Left kidney (tissue), 2 donors: ENCODE data around the gene JPH3. TPM values are rescaled to one million over a fixed set of nuclear protein-coding genes. Genes with fewer than 3 reads are reported as not detected.
"Not testable (repeated sequence)": the region's sequence is repeated elsewhere in the genome, so short reads cannot be mapped to it uniquely, and the experiment has no call there.

ENCODE experiments used
- DNase-seq: peaks from one replicate; pipeline ENCODE4 v3.0.0-alpha.2; 2013
- polyA plus RNA-seq: library from polyadenylated mRNA; unstranded; fragments of 120-200 nt; gene quantifications from one replicate; pipeline ENCODE4 v1.2.1, GENCODE V29; 2013; ENCODE audit not compliant: insufficient read length

Gene JPH3
- polyA plus RNA-seq, 1 donor = 0.76 TPM

- DNase-seq = no peak
Measured at GRCh38 chr16:87653234-87653633, 50.9 kb downstream of the JPH3 start.

- DNase-seq = no peak
Measured at GRCh38 chr16:87654826-87655225, 52.5 kb downstream of the JPH3 start.

DNA sequence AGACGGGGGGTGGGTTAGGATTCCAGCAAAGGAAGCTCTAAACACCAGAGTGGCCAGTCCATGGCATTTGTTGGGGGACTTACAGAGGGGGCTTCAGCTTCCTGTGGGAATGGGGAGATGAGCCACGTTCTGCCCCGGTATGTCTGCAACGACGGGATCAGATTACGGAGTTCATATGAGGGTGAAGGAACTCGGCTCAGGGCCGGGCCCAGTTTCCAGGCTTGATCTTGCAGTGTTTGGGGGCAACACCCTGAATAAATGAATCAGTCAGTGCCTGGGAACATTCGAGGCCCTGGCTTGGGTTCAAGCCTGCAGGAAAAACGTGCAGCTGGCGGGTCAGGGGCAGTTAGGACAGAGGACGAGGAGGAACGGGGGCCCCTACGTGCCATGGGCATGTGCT lies 54.0 kb downstream of the JPH3 start:
- no peak for DNase-seq

DNA sequence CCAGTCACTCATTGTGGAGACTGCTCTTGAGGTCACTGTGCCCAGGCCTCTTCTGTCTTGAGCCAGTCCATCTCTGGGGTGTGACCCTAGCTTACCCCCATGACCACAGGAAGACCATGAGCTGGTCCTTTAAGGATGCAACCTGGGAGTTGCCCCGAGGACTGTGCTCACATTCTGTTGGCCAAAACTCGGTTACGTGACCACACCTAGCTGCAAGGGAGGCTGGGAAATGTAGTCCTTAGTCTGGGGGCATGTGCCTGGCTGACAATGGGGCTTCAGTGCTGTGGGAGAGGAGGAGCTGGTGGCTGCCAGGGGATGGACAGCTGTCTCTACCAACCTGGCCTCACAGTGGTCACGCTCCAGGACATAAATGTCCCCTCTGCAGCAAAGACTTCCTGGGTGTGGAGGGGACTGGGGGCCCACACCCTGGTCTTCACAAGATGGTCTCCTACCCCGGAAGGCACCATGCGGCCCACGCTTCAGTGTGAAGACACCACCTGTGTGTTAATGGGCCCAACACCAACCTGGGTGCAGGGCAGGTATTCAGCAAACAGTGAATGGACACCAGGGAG lies 55.4 kb downstream of the JPH3 start:
- no peak for DNase-seq

DNA sequence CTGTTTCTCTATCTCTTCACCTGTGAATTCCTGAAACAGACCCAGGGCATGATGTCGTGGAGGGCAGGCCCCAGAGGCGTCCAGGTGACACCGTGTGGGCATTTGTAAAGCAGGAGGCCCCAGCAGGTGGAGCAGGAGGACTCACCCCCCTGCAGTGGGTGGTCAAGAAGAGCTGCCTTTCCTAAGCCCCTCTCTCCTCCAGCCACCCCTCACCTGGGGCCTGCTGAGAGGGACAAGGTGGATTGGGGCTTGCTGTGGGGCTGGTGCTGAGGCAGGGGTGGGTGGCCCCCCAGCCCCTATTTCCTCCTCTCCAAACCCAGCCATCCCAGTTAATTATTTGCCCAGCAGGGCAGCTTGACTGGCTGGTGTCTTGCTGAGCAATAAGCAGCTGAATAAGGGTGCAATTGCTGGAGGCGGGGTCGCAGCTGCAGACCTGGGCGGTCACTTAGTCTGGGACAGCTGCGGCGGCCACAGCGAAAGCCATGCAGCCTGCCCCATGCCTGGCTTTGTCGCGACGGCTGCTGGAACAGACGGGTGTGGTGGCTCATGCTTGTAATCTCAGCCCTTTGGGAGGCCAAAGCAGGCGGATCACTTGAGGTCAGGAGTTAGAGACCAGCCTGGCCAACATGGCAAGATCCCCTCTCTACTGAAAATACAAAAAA lies 56.4 kb downstream of the JPH3 start:
- no peak for DNase-seq

- DNase-seq = peak; percentile 66
Measured at GRCh38 chr16:87661561-87661960, 59.3 kb downstream of the JPH3 start.

DNA sequence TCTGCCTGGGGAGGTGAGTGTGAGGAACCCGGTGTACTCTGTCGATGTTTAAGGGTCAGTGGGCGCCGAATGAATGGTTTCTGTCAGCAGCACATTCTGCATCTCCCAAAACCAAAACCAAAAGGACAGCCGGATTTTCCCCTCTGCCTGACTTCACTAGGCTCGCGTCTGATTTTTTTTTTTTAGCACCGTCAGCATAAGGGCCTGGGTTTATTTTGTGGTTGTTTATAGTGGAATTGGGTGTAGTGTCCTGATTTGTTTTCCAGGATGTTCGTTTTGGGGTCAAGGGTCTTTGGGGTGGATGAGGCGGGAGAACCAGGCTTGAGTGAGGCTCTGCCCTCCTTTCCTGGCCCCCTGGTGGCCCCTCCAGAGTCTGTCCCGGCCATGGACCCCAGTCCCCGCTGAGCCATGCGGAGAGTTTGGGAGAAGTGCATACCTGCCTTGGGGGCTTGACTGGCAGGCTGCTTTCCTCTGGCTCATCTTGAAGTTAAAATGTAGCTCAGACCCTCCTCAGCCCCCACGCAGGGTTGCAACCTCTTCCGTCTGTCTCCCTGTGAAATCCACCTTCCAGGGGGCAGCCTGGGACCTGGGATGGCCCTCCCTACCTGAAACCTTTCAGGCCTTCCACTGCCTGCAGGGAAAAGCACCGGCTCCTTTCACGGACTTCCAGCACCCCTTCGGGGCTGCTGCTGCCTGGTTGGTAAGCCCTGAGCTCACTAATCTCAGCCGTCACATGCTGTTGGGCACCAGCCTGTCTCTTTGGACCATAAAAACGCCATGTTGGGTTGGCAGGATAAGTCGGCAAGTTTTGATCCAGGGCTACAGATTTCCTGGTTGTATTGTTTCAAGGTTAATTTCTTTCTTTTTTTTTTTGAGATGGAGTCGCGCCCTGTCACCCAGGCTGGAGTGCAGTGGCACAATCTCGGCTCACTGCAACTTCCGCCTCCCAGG lies 60.2 kb downstream of the JPH3 start:
- no peak for DNase-seq

DNA sequence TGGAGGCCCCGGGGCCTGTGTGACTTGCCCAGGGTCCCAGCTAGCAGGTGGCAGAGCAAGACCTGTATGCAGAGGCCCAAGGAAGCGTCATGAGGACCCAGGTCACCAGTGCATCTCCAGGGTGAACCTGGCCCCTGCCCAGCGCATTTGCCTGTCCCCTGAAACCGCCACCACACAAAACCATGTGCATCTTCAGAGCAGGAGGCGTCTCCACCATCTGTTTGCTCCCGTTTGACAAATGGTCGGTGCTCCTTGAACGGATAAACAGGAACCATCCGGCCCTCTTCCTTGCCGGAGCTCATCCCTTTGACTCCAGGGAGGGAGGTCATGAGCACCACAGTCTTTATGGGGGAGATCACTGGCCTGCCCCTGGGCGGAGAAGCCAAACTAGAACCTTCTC lies 62.5 kb downstream of the JPH3 start:
- no peak for DNase-seq

GRCh38 chr16:87665193-87665592 lies 62.9 kb downstream of the JPH3 start:
- no peak for DNase-seq

DNA sequence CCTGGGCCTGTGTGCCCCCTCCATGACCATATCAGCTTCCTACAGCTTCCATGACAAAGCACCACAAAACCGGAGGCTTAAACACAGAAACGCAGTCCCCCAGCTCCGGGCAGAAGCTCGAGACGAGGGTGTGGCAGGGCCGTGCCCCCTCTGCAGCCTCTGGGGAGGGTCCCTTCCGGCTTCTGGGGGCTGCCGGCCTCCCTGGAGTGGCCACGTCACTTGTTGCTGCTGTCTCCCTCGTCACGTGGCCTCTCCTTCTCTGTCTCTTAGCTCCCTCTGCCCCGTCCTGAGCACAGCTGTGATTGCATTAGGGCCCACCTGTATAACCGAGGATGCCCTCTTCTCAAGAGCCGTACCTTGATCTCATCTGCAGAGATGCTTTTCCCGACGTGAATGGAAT lies 64.6 kb downstream of the JPH3 start:
- DNase-seq = no peak

DNA sequence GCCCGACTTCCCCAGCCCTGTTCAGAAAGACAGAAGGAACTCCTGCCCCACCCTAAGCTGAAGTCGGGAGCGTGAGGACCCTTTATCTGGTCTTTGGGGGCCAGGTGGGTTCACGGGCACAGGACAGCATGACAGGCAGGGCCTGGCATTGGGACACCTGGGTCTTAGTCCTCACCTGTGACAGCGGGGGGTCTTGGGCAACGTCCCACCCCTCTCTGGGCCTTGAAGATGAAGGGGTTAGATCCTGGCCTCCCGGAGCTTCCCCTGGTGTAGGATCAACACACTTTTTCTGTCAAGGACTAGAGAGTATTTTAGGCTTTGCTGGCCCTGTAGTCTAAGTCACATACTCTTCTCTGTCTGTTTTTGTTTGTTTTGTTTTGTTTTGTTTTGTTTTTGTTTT lies 65.1 kb downstream of the JPH3 start:
- no peak for DNase-seq

DNA sequence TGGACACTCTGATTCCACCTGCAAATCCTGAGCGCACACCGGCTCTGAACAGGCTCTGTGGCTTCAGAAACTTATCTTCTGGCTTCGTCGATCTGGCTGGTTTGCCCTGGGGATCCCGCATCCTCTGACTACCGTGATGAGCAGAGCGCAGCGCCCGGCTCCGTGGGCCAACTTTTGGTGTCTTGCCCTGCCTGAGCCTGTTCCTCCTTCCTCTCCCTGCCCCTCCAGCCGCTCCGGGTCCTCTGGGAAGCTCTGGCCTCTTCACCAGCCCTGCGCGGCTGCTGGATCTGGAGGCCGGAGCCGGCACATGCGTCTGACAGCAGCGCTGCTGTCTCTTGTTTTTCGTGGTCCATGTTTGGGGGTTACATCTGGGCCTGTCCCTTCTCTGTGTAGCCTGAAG lies 65.6 kb downstream of the JPH3 start:
- no peak for DNase-seq

DNA sequence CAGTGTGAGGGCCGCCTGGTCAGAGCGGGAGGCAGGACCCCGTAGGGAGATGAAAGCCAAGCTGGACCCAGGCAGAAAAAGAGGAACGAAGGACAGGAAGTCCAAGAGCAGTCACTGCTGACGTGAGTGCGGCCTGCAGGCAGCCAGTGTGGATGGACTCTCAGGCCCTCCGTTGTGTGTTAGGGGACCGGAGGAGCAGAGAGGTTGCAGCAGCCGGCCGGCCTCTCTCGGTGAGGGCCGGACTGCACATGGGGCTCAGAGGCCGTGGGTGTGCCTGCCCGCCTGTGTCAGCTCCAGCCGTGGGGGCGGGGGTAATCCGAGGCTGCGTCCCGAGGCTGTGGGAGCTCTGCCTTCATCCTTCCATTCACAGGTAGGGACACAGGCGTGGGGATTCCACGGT lies 67.4 kb downstream of the JPH3 start:
- DNase-seq = no peak

- no peak for DNase-seq
Measured at GRCh38 chr16:87671221-87671620, 68.9 kb downstream of the JPH3 start.

DNA sequence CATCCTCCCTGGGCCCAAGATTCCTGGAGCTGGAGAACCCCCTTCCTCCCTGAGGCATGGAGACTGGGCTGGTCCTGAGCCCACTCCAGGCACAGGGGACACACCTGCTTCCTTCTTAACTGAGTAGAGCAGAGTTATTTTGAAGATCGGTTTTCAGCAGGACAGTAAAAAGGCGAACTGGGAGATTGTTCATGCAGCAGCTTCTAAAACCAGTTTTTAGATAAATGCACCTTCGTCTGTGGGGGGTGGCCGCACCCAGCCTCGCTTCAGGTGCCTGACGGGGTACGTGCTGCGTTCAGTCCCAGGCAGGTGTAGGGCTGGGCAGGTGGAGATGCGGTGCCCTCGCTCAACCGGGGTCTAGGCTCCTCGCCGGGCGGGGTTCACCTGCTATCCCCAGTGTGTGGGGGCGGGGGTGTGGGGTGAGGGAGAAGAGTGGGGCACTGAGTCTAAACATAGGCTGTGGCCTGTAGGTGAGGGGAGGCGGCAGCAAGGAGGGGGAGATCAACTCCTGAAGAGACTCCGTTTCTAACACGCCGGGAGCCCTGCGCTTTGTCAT lies 69.5 kb downstream of the JPH3 start:
- DNase-seq = no peak

DNA sequence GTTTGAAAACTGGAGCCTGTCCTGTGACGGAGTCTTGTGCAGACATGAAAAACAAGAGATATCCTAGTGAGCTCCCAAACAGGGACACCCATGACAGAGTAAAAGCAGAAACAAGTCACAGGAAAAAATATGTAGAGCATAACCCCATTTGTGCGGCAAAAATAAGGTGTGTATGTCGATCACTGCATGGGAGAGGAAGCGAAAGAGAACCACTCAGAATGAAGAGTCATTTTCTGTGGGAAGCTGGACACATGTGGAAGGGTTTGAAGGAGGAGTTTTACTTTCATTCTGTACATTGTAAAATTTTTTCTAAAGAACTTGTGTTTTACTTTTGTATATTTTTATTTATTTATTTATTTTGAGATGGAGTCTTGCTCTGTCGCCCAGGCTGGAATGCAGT lies 72.1 kb downstream of the JPH3 start:
- no peak for DNase-seq

DNA sequence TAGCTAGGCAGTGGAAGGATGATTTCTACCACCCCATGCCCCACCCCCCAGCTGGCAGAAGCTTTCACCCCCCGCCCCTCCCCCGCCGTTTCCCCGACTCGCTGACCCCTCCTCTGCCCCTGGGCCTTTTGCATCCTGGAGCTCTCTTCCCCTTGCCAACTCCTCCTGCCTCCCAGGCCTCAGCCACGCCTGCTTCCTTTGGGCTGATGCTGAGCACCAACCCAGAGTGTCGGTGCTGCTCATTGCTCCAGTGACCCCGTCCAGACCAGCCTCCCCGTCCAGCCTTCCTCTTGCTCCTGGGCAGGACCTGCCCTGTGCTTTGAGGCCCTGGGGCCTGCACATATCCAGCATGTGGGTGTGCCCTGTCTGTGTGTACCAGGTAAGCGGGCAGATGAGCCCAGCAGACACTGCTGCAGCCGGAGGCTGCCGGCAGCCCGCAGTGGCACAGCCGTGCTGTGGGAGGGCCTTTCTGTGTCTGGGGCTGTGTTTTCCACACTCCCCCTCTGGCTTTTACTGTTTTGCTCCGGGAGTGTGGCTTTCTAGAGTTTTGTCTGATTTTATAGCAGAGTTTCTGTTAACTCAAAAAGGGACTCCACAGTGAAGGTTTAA lies 72.9 kb downstream of the JPH3 start:
- no peak for DNase-seq

DNA sequence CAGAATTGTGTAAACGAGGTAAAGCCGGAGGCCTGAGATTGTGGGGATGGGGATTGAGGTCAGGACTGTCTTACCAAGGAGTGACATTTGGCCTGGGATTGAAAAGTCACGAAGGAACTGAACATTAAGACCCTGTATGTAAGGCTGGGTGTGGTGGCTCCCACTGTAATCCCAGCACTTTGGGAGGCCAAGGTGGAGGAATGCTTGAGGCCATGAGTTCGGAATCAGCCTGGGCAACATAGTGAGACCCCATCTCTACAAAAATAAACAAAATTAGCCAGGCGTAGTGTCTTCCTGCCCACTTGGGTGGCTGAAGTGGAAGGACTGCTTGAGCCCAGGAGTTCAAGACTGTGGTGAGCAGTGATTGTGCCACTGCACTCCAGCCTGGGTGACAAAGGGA lies 75.5 kb downstream of the JPH3 start:
- no peak for DNase-seq

- no peak for DNase-seq
Measured at GRCh38 chr16:87678618-87679017, 76.3 kb downstream of the JPH3 start.

- no peak for DNase-seq
Measured at GRCh38 chr16:87679593-87680271, 77.4 kb downstream of the JPH3 start.

- DNase-seq = no peak
Measured at GRCh38 chr16:87680272-87680644, 78.0 kb downstream of the JPH3 start.

DNA sequence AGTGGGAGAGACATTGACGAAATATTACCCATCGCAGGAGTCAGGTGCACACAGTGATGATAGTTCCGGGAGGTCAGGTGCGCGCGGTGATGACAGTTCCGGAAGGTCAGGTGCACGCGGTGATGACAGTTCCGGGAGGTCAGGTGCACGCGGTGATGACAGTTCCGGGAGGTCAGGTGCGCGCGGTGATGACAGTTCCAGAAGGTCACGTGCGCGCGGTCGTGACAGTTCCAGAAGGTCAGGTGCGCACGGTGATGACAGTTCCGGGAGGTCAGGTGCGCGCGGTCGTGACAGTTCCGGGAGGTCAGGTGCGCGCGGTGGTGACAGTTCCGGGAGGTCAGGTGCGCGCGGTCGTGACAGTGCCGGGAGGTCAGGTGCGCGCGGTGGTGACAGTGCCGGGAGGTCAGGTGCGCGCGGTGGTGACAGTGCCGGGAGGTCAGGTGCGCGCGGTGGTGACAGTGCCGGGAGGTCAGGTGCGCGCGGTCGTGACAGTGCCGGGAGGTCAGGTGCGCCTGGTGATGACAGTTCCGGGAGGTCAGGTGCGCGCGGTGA lies 78.8 kb downstream of the JPH3 start:
- not testable (repeated sequence) for DNase-seq
